HepG2 (cell line): ENCODE data around the gene LOXL3. TPM values are rescaled to one million over a fixed set of nuclear protein-coding genes. Genes with fewer than 3 reads are reported as not detected.

Experiments
- BORCS8-MEF2B ChIP-seq: sonication (generic); formaldehyde crosslinking; IDR thresholded peaks from 2 replicates; pipeline ENCODE4 v1.8.0; 2022; ENCODE audit warnings: mild to moderate bottlenecking, missing genetic modification reagents
- E2F2 ChIP-seq: sonication (generic); formaldehyde crosslinking; IDR thresholded peaks from 2 replicates; pipeline ENCODE4 v1.4.0; 2020; ENCODE audit warnings: missing genetic modification reagents, borderline replicate concordance
- EEA1 ChIP-seq: sonication (generic); formaldehyde crosslinking; IDR thresholded peaks from 2 replicates; pipeline ENCODE4 v1.5.1; 2020; ENCODE audit warnings: mild to moderate bottlenecking, missing genetic modification reagents, borderline replicate concordance
- GMEB1 ChIP-seq: sonication (generic); formaldehyde crosslinking; IDR thresholded peaks from 2 replicates; pipeline ENCODE4 v1.5.1; 2020; ENCODE audit warnings: missing genetic modification reagents, mild to moderate bottlenecking, borderline replicate concordance
- NFAT5 ChIP-seq: sonication (generic); formaldehyde crosslinking; IDR thresholded peaks from 2 replicates; pipeline ENCODE4 v1.4.0; 2020; ENCODE audit warnings: missing genetic modification reagents
- NFRKB ChIP-seq: fragments of 450-650 bp; IDR thresholded peaks from 2 replicates; pipeline ENCODE4 v1.6.1; 2017
- PAX8 ChIP-seq: sonication (generic); formaldehyde crosslinking; IDR thresholded peaks from 2 replicates; pipeline ENCODE4 v1.8.0; 2022; ENCODE audit warnings: mild to moderate bottlenecking, missing genetic modification reagents, borderline replicate concordance
- RERE ChIP-seq: IDR thresholded peaks from 2 replicates; pipeline ENCODE4 v1.6.1; 2016; ENCODE audit warnings: low read depth, missing genetic modification reagents, missing compliant biosample characterization
- RORA ChIP-seq: sonication (generic); formaldehyde crosslinking; IDR thresholded peaks from 2 replicates; pipeline ENCODE4 v1.5.0; 2020; ENCODE audit warnings: mild to moderate bottlenecking, missing genetic modification reagents, moderate library complexity
- SPEN ChIP-seq: sonication (generic); formaldehyde crosslinking; IDR thresholded peaks from 2 replicates; pipeline ENCODE4 v1.5.1; 2020; ENCODE audit warnings: low read depth, mild to moderate bottlenecking, missing genetic modification reagents
- ZNF740 ChIP-seq: sonication (generic); formaldehyde crosslinking; IDR thresholded peaks from 2 replicates; pipeline ENCODE4 v1.4.0; 2020; ENCODE audit warnings: missing genetic modification reagents
- ZSCAN20 ChIP-seq: sonication (generic); formaldehyde crosslinking; IDR thresholded peaks from 2 replicates; pipeline ENCODE4 v1.4.0; 2020; ENCODE audit warnings: missing genetic modification reagents, mild to moderate bottlenecking, borderline replicate concordance
- polyA plus RNA-seq, 8 experiments: library from polyadenylated mRNA; depleted of rRNA in 3 of 8; stranded (reverse) in 7 of 8; unstranded in 1 of 8; fragments of >200 nt; fragmentation: Illumina TruSeq in 4 of 8; extraction: Trizol in 4 of 8; gene quantifications; 2 replicates each; pipeline versions ENCODE4 v1.2.1 to v1.2.3, GENCODE V29; 2011 to 2016; ENCODE audit warnings: low read depth in 4 of 8, missing spikeins in 1 of 8, mixed read lengths in 1 of 8; ENCODE audit not compliant: insufficient read depth in 1 of 8
- total RNA-seq, 5 experiments: library from RNA; depleted of rRNA; stranded (reverse); fragments of >200 nt; fragmentation: Illumina TruSeq; extraction: Trizol; gene quantifications; 2 replicates each; pipeline ENCODE4 v1.2.3, GENCODE V29; 2016; ENCODE audit warnings: low read depth in 1 of 5

Gene LOXL3
- total and polyA plus RNA-seq, 2 of the 13 experiments (the other 11 are each of a cell fraction or from before 2014, with no cell fraction given) = 0.55 to 6.5 TPM

GRCh38 chr2:74497777-74498499 lies 55.8 kb downstream of the LOXL3 start (continued):
- TF ChIP-seq GMEB1 (peak; percentile 34; the same call in 1 of the 2 replicates), RORA (CRISPR knock-in tag) (no peak), ZSCAN20 (CRISPR knock-in tag) (no peak), RERE (CRISPR knock-in tag) (peak; percentile 13; the same call in 1 of the 2 replicates), PAX8 (CRISPR knock-in tag) (no peak; the same call in 1 of the 2 replicates), ZNF740 (CRISPR knock-in tag) (no peak), NFAT5 (CRISPR knock-in tag) (no peak; the same call in none of the 2 replicates), EEA1 (0 out of 2 replicates have a peak, but pooled peaks have one; percentile 60), NFRKB (no peak), SPEN (CRISPR knock-in tag) (peak; percentile 51; the same call in 1 of the 2 replicates), E2F2 (CRISPR knock-in tag) (peak; percentile 79; the same call in 1 of the 2 replicates), BORCS8-MEF2B (peak; percentile 77)
